Thyroid gland (tissue), 4 donors: Measurements from ENCODE around the gene ACTL8. TPM values are rescaled to one million over a fixed set of nuclear protein-coding genes. Genes with fewer than 3 reads are reported as not detected.

Experiments used
- DNase-seq, 2 donors: peaks; one replicate each; pipeline ENCODE4 v3.0.0-alpha.2; 2019
- H3K27ac ChIP-seq, 3 donors: fragments of 200-600 bp; sonication (generic); 1 replicate in 2 of 3; 2 replicates in 1 of 3; pipeline ENCODE4 v1.5.1; 2016 to 2019; ENCODE audit warnings: mild to moderate bottlenecking in 1 of 3, moderate library complexity in 1 of 3
- H3K27me3 ChIP-seq: fragments of 200-600 bp; sonication (generic); one replicate; pipeline ENCODE4 v1.5.1; 2019
- H3K36me3 ChIP-seq, 2 donors: fragments of 200-600 bp; sonication (generic); one replicate each; pipeline ENCODE4 v1.5.1; 2016 to 2019
- H3K4me1 ChIP-seq, 2 donors: fragments of 200-600 bp; sonication (generic); one replicate each; pipeline ENCODE4 v1.5.1; 2017 to 2019
- H3K4me3 ChIP-seq, 3 donors: fragments of 200-600 bp; sonication (generic); replicated peaks in 1 of 3; 1 replicate in 2 of 3; 2 replicates in 1 of 3; pipeline ENCODE4 v1.5.1; 2016; ENCODE audit warnings: mild to moderate bottlenecking in 1 of 3
- H3K9me3 ChIP-seq: fragments of 200-600 bp; sonication (generic); one replicate; pipeline ENCODE4 v1.5.1; 2017
- POLR2A ChIP-seq, 2 donors: fragments of 450-650 bp; IDR thresholded peaks; one replicate each; pipeline ENCODE4 v1.6.1; 2017; ENCODE audit warnings: antibody characterized with exemption in 2 of 2, mild to moderate bottlenecking in 2 of 2, moderate library complexity in 1 of 2
- WGBS, 2 donors: methylation state at CpG; one replicate each; pipeline ENCODE4 v1.1.5; 2017; 5-methylcytosine and 5-hydroxymethylcytosine counted together
- intact Hi-C: fragments of 100-400 bp; cut with DNase I; formaldehyde crosslinking; loops from one replicate; pipeline ENCODE4 v1.15.1; 2023
- total RNA-seq, 4 donors: library from RNA; depleted of rRNA; stranded (reverse); fragments of >200 nt; gene quantifications; one replicate each; pipeline ENCODE4 v1.2.3, GENCODE V29; 2016
- TF ChIP-seq, protein P1 (sequence below), 6 experiments: fragments of 200-600 bp in 3 of 6; fragments of 450-650 bp in 3 of 6; sonication (generic) in 3 of 6; IDR thresholded peaks; one replicate each; pipeline ENCODE4 v1.5.1; 2016 to 2019; ENCODE audit warnings: antibody characterized with exemption in 6 of 6, mild to moderate bottlenecking in 2 of 6, inconsistent platforms in 1 of 6, moderate library complexity in 1 of 6

ACTL8 gene
- total RNA-seq, 4 donors from 2014 or later: not detected

DNA sequence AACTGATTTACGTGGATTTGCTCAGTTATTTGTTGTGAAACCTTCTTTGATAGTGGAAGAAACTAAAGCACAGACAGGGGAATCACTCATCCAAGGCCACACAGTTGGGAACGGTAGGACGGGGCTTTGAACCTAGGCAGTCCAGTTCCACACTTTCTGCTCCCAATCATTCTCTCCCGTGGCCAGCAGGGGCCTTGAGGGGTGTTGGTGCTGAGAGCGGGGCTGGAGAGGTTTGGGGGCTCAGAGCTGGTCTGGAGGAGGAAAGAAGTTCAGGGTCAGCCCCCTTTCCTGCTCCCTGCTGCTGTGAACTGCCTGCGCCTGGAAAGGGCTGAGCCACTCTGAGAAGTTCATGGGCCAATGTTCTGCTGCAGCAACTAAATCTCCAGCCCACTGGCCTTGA is 31.4 kb upstream of the ACTL8 start:
- Histone ChIP-seq H3K4me3 (no peak overlapping the region), H3K27me3 (no peaks in the 10 kb centered on the region), H3K27ac (no peak overlapping the region), H3K36me3 (no peaks in the 10 kb centered on the region), H3K9me3 (no peaks in the 10 kb centered on the region), H3K4me1 (no peaks in the 10 kb centered on the region)
- TF ChIP-seq POLR2A (IDR thresholded peaks at IDR 0.05): no peak
- TF ChIP-seq, protein P1, sequence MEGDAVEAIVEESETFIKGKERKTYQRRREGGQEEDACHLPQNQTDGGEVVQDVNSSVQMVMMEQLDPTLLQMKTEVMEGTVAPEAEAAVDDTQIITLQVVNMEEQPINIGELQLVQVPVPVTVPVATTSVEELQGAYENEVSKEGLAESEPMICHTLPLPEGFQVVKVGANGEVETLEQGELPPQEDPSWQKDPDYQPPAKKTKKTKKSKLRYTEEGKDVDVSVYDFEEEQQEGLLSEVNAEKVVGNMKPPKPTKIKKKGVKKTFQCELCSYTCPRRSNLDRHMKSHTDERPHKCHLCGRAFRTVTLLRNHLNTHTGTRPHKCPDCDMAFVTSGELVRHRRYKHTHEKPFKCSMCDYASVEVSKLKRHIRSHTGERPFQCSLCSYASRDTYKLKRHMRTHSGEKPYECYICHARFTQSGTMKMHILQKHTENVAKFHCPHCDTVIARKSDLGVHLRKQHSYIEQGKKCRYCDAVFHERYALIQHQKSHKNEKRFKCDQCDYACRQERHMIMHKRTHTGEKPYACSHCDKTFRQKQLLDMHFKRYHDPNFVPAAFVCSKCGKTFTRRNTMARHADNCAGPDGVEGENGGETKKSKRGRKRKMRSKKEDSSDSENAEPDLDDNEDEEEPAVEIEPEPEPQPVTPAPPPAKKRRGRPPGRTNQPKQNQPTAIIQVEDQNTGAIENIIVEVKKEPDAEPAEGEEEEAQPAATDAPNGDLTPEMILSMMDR (IDR thresholded peaks at IDR 0.05): no peak
- intact Hi-C loops: no loop called here
- DNase-seq: no peak
- 43 to 60% methylated on average over 5 to 6 of the region's 6 CpGs for WGBS, 2 donors

DNA sequence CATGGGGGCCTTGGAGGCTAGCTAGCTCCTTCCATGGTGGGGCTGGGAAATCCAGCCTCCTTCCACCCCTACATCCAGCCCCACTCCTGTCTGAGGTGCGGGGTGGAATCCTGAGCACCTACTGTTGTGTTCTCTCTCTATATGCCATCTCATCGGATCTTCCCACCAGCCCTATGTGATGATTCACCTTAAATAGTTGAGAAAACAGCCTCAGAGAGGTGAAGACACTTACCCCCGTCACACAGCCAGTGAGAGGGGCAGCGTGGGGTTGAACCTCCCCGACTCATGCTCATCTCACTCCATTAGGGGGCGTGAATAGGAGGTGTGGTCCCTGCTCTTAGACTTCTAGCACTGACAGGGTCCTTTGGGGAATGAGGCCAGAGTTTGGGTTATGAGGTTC is 31.0 kb upstream of the ACTL8 start:
- no peaks in the 10 kb centered on the region for H3K9me3 ChIP-seq
- 80 to 87% methylated on average over 6 of the region's 6 CpGs for WGBS, 2 donors
- TF ChIP-seq, protein P1 (IDR thresholded peaks at IDR 0.05): no peak
- H3K4me3 ChIP-seq: no peak overlapping the region
- no peak for DNase-seq
- H3K4me1 ChIP-seq: no peaks in the 10 kb centered on the region
- H3K27ac ChIP-seq: no peak overlapping the region
- no peaks in the 10 kb centered on the region for H3K27me3 ChIP-seq
- intact Hi-C loops: no loop called here
- no peaks in the 10 kb centered on the region for H3K36me3 ChIP-seq

DNA sequence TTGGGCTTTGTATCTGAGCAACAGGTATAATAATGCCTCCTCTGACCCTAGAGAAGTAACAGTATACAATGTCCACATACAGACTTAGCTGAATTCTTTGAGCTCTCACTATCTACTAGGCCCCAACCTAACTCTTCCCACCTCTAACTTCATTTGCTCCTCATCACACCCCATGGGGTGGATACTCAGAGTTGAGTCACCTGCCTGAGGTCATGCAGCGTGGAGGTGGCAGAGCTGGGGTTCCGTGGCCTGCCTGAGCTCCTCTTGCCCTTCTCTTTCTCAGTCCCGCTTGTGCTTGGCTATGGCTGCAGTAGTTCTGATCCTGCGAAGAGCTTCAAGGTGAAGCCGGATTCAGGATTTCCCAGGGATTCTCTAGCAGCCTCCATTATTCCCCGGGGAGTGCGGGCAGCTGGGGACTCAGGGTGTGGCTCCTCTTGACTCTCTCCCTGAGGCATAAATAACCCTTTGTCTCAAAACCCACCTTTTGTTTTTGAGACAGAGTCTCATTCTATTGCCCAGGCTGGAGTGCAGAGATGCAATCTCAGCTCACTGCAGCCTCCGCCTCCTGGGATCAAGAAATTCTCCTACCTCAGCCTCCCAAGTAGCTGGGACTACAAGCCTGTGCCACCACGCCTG is 29.9 kb upstream of the ACTL8 start:
- H3K4me3 ChIP-seq: no peak overlapping the region
- DNase-seq: no peak
- no peak for TF ChIP-seq POLR2A (IDR thresholded peaks at IDR 0.05)
- TF ChIP-seq, protein P1 (IDR thresholded peaks at IDR 0.05): no peak
- intact Hi-C loops: no loop called here
- WGBS, 2 donors: 87 to 95% methylated on average over 7 to 9 of the region's 9 CpGs
- no peaks in the 10 kb centered on the region for H3K9me3 ChIP-seq
- H3K4me1 ChIP-seq: no peaks in the 10 kb centered on the region
- no peaks in the 10 kb centered on the region for H3K36me3 ChIP-seq
- H3K27me3 ChIP-seq: no peaks in the 10 kb centered on the region
- no peak overlapping the region for H3K27ac ChIP-seq

DNA sequence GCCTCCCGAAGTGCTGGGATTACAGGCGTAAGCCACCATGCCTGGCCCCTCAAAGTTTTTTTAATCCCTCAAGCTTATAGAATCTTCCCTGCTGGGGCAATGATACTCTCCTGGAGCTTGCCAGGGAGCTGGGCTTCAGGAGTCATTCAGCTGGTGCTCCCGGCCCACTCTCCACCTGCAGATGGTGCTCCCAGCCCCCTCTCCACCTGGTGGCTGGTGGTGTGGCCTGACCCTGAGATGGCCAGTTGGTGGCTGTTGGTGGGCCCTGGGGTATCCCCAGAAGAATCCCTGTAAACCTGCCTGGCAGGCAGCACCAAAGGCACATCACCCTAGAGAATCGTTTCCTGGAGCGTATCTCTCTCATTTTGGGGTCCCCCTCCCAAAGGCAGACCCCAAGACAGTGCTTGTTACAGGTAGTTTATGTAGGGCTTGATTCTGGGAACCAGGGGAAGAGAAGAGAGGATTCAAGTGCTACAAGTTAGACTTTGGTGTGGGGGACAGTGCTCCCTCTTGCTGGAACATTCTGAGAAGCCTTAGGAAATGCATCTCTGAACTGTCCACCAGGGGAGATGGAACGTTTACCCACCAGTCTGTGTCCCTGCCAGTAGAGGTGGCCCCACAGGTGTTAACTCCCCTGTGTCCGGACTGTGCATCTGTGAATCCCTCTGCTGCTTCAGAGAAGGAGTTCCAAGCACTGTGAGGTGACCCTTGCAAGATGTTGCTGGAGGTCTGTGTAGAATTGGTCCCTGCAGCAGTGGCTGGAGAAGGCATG is 29.1 kb upstream of the ACTL8 start:
- Histone ChIP-seq H3K36me3 (no peaks in the 10 kb centered on the region), H3K9me3 (no peaks in the 10 kb centered on the region), H3K4me1 (no peaks in the 10 kb centered on the region), H3K4me3 (no peak overlapping the region), H3K27ac (no peak overlapping the region), H3K27me3 (no peaks in the 10 kb centered on the region)
- WGBS, 2 donors: 69 to 73% methylated on average over 7 of the region's 7 CpGs
- DNase-seq: no peak
- no peak for TF ChIP-seq POLR2A (IDR thresholded peaks at IDR 0.05)
- TF ChIP-seq, protein P1 (IDR thresholded peaks at IDR 0.05): no peak
- intact Hi-C loops: no loop called here

DNA sequence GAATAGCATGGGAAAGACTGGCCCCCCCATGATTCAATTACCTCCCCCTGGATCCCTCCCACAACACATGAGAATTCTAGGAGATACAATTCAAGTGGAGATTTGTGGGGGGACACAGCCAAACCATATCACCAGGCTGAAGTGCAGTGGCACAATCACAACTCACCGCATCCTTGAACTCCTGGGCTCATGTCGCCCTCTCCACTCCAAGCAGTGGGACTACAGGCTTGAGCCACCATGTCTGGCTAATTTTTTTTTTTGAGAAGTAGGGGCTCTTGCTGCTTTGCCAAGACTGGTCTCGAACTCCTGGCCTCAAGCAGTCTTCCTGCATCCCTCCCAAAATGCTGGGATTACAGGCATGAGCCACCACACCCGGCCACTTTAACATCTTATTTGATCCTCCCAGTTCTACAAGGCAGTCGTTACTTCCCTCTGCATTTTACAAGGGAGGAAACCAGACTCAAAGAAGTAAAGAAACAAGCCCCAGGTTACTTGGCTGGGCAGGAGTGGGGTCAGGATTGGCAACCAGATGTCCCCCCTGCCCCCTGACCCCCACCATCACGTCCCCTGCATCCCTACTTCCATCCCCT is 26.9 kb upstream of the ACTL8 start:
- H3K27ac ChIP-seq: no peak overlapping the region
- no peaks in the 10 kb centered on the region for H3K4me1 ChIP-seq
- no peak overlapping the region for H3K4me3 ChIP-seq
- no peaks in the 10 kb centered on the region for H3K36me3 ChIP-seq
- DNase-seq: no peak
- no peak for TF ChIP-seq POLR2A (IDR thresholded peaks at IDR 0.05)
- TF ChIP-seq, protein P1 (IDR thresholded peaks at IDR 0.05): no peak
- H3K27me3 ChIP-seq: no peaks in the 10 kb centered on the region
- intact Hi-C loops: no loop called here
- no peaks in the 10 kb centered on the region for H3K9me3 ChIP-seq
- 89 to 91% methylated on average over 6 of the region's 6 CpGs for WGBS, 2 donors
